Neuronal stem cell (in vitro differentiated cells): ENCODE measurements around the gene CTSH.

Experiments used
- DNase-seq: peaks from one replicate; pipeline ENCODE4 v3.0.0-alpha.2; 2013; ENCODE audit warnings: low spot score
- H2AFZ ChIP-seq: one replicate; pipeline ENCODE4 v1.6.1; 2013; ENCODE audit warnings: mild to moderate bottlenecking, low read length, inconsistent platforms
- H2AK5ac ChIP-seq: 2 replicates; pipeline ENCODE4 v1.6.1; 2013; ENCODE audit warnings: low read depth, mild to moderate bottlenecking, inconsistent platforms, low read length, moderate library complexity, mixed read lengths
- H2BK120ac ChIP-seq: 2 replicates; pipeline ENCODE4 v1.6.1; 2013; ENCODE audit warnings: low read depth, mild to moderate bottlenecking, inconsistent platforms, low read length, moderate library complexity, mixed read lengths
- H2BK12ac ChIP-seq: one replicate; pipeline ENCODE4 v1.6.1; 2013; ENCODE audit warnings: low read length, inconsistent platforms
- H2BK15ac ChIP-seq: 2 replicates; pipeline ENCODE4 v1.6.1; 2013; ENCODE audit warnings: mild to moderate bottlenecking, low read length, inconsistent platforms, mixed read lengths
- H2BK5ac ChIP-seq: one replicate; pipeline ENCODE4 v1.6.1; 2013; ENCODE audit warnings: inconsistent platforms, mild to moderate bottlenecking, low read length, moderate library complexity
- H3K14ac ChIP-seq: one replicate; pipeline ENCODE4 v1.6.1; 2013; ENCODE audit warnings: low read length, inconsistent platforms
- H3K18ac ChIP-seq: 2 replicates; pipeline ENCODE4 v1.6.1; 2013; ENCODE audit warnings: low read length, inconsistent platforms
- H3K23ac ChIP-seq: 2 replicates; pipeline ENCODE4 v1.6.1; 2013; ENCODE audit warnings: low read depth, mild to moderate bottlenecking, mixed read lengths, low read length, inconsistent platforms; ENCODE audit not compliant: poor library complexity
- H3K27ac ChIP-seq: replicated peaks from 3 replicates; pipeline ENCODE4 v1.5.1; 2013; ENCODE audit warnings: low read length, inconsistent platforms
- H3K27me3 ChIP-seq, 3 experiments: 2 replicates each; pipeline ENCODE4 v1.6.1; 2013; ENCODE audit warnings: low read length in 3 of 3, mild to moderate bottlenecking in 2 of 3, inconsistent platforms in 1 of 3, low read depth in 1 of 3, mixed read lengths in 1 of 3, moderate library complexity in 1 of 3; ENCODE audit not compliant: control insufficient read depth in 3 of 3, insufficient read depth in 3 of 3
- H3K36me3 ChIP-seq, 2 donors: replicated peaks in 1 of 2; 2 replicates each; pipeline ENCODE4 v1.6.1; 2013; ENCODE audit warnings: low read length in 2 of 2; ENCODE audit not compliant: control insufficient read depth in 2 of 2, insufficient read depth in 2 of 2
- H3K4ac ChIP-seq: 2 replicates; pipeline ENCODE4 v1.6.1; 2013; ENCODE audit warnings: inconsistent platforms, mild to moderate bottlenecking, low read length, moderate library complexity
- H3K4me1 ChIP-seq, 2 donors: 1 replicate in 1 of 2; 2 replicates in 1 of 2; pipeline ENCODE4 v1.6.1; 2013; ENCODE audit warnings: low read length in 2 of 2, low read depth in 1 of 2; ENCODE audit not compliant: control insufficient read depth in 2 of 2, insufficient read depth in 1 of 2
- H3K4me2 ChIP-seq: one replicate; pipeline ENCODE4 v1.6.1; 2013; ENCODE audit warnings: mild to moderate bottlenecking, low read length, inconsistent platforms; ENCODE audit not compliant: insufficient read depth, poor library complexity, severe bottlenecking
- H3K4me3 ChIP-seq, 2 donors: 2 replicates each; pipeline ENCODE4 v1.5.1; 2013; ENCODE audit warnings: low read length in 2 of 2, mild to moderate bottlenecking in 2 of 2, inconsistent platforms in 1 of 2, moderate library complexity in 1 of 2
- H3K79me1 ChIP-seq: one replicate; pipeline ENCODE4 v1.6.1; 2013; ENCODE audit warnings: low read depth, mild to moderate bottlenecking, inconsistent platforms, low read length, moderate library complexity
- H3K9ac ChIP-seq: one replicate; pipeline ENCODE4 v1.6.1; 2013; ENCODE audit warnings: mild to moderate bottlenecking, low read depth, low read length, inconsistent platforms; ENCODE audit not compliant: poor library complexity
- H3K9me3 ChIP-seq, 2 donors: replicated peaks in 1 of 2; 2 replicates each; pipeline versions ENCODE3 to v1.6.1; 2013; ENCODE audit warnings: low read length in 2 of 2, mild to moderate bottlenecking in 2 of 2, inconsistent platforms in 1 of 2, low read depth in 1 of 2, mixed read lengths in 1 of 2, moderate library complexity in 1 of 2; ENCODE audit not compliant: control insufficient read depth in 2 of 2, insufficient read depth in 1 of 2
- H4K8ac ChIP-seq: one replicate; pipeline ENCODE4 v1.6.1; 2013; ENCODE audit warnings: low read depth, mild to moderate bottlenecking, inconsistent platforms, low read length, moderate library complexity
- H4K91ac ChIP-seq: one replicate; pipeline ENCODE4 v1.6.1; 2013; ENCODE audit warnings: low read length, low read depth, mild to moderate bottlenecking, inconsistent platforms; ENCODE audit not compliant: poor library complexity
- WGBS, 2 donors: extraction: QIAGEN DNeasy Blood & Tissue Kit; methylation state at CpG; one replicate each; pipeline ENCODE4 v1.1.7; 2013; ENCODE audit warnings: missing lambda C conversion rate in 2 of 2, mixed read lengths in 1 of 2; ENCODE audit not compliant: insufficient read length in 2 of 2, insufficient replicate concordance in 1 of 2; ENCODE audit errors: extremely low coverage in 2 of 2; 5-methylcytosine and 5-hydroxymethylcytosine counted together

Gene CTSH

DNA sequence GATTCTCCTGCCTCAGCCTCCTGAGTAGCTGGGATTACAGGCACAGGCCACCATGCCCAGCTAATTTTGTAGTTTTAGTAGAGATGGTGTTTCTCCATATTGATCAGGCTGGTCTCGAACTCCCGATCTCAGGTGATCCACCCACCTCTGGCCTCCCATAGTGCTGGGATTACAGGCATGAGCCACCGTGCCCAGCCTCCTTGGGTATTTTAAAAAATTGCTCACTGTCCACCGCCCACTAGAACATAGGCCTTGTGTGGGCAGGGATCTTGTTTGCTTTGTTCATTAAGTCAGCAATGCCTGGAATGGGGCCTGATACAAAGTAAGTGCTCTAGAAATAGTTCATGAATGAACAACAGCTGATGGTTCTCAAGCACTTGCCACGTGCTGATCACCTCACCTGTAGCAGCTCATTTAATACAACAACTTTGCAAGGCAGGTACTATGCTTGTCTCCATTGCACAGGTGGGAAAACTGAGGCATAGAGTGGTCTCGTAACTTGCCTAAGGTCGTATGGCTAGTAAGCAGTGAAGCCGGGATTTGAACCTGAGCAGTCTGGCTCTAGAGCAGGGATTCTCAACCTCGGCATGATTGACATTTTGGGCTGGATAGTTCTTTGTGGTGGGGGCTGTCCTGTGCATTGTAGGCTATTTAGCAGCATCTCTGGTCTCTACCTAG is 12.7 kb upstream of the CTSH start:
- H2BK15ac ChIP-seq = no peak overlapping the region
- no peak overlapping the region for H2AFZ ChIP-seq
- no peak overlapping the region for H3K18ac ChIP-seq
- DNase-seq = no peak
- H2BK5ac ChIP-seq = no peak overlapping the region
- H2BK120ac ChIP-seq = no peak overlapping the region
- H3K23ac ChIP-seq = no peak overlapping the region
- H3K36me3 ChIP-seq = no peaks in the 10 kb centered on the region
- no peak overlapping the region for H3K4me3 ChIP-seq
- H4K91ac ChIP-seq = no peak overlapping the region
- H3K4ac ChIP-seq = no peak overlapping the region
- H3K9ac ChIP-seq = no peak overlapping the region
- H3K4me1 ChIP-seq = no peaks in the 10 kb centered on the region
- H3K79me1 ChIP-seq = no peaks in the 10 kb centered on the region
- H3K14ac ChIP-seq = no peak overlapping the region
- peaks cover 0 to 10% (median 0%) of the 10 kb centered on the region in 3 experiments for H3K27me3 ChIP-seq
- WGBS, 2 donors = no CpG with 5 or more reads among the region's 9 CpGs
- no peaks in the 10 kb centered on the region for H3K9me3 ChIP-seq
- H2AK5ac ChIP-seq = no peak overlapping the region
- H3K27ac ChIP-seq = no peak overlapping the region
- no peak overlapping the region for H3K4me2 ChIP-seq
- H2BK12ac ChIP-seq = no peak overlapping the region
- H4K8ac ChIP-seq = no peak overlapping the region

DNA sequence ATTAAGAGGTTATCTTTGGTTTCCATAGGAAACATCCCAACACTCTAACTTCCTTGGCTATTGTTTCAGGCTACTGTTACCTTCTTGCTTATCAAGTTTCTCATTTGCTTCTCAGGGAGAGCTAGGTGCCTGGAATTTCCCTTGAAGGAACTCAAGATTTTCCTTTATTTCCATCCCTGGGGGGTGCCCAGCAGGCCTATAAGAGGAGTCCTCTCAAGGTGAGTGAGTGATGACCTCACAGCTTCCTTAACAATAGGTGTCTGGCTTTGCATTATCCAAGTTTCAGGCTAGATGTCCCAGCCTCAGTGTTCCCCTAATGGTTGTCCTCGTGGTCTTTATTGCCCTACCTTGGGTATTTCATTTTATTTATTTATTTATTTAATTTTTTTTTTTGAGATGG is 12.1 kb upstream of the CTSH start:
- no peaks in the 10 kb centered on the region for H3K4me1 ChIP-seq
- no peak overlapping the region for H3K9ac ChIP-seq
- no peak overlapping the region for H2BK120ac ChIP-seq
- H3K14ac ChIP-seq = no peak overlapping the region
- no peaks in the 10 kb centered on the region for H3K79me1 ChIP-seq
- H3K27ac ChIP-seq = no peak overlapping the region
- H2BK5ac ChIP-seq = no peak overlapping the region
- H3K36me3 ChIP-seq = no peaks in the 10 kb centered on the region
- no peak overlapping the region for H4K8ac ChIP-seq
- DNase-seq = no peak
- H3K4me2 ChIP-seq = no peak overlapping the region
- H3K4ac ChIP-seq = no peak overlapping the region
- H3K9me3 ChIP-seq = no peaks in the 10 kb centered on the region
- H3K27me3 ChIP-seq = peaks cover 0 to 7% (median 0%) of the 10 kb centered on the region in 3 experiments
- no peak overlapping the region for H3K23ac ChIP-seq
- H4K91ac ChIP-seq = no peak overlapping the region
- H2AFZ ChIP-seq = no peak overlapping the region
- H2BK12ac ChIP-seq = no peak overlapping the region
- H2BK15ac ChIP-seq = no peak overlapping the region
- H3K18ac ChIP-seq = no peak overlapping the region
- no peak overlapping the region for H2AK5ac ChIP-seq
- WGBS, 2 donors = no CpG with 5 or more reads among the region's 1 CpG
- H3K4me3 ChIP-seq = no peak overlapping the region

DNA sequence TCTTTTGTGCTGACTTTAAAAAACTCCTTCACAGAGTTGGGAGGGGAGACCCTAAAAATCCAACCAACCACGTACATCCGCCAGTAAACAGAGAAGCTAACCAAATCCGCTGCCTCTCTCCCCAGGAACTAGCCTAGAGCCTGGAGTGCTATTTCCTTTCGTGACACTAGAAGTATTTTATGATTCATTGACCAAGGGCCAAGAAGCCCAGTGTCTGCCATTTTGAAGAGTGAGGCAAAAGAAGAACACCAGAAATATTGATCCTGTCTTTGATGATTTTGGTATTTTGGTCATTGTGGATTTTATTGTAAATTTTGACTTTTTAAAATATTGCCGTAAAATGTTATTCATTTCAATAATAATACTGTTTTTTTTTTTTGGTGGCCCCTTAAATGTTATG is 10.5 kb upstream of the CTSH start:
- Histone ChIP-seq H4K91ac (no peak overlapping the region), H3K18ac (no peak overlapping the region), H3K27ac (no peak overlapping the region), H3K23ac (no peak overlapping the region), H2BK12ac (no peak overlapping the region), H3K4me2 (no peak overlapping the region), H3K9ac (no peak overlapping the region), H3K4me1 (no peaks in the 10 kb centered on the region), H2BK5ac (no peak overlapping the region), H4K8ac (no peak overlapping the region), H3K9me3 (no peaks in the 10 kb centered on the region), H3K36me3 (no peaks in the 10 kb centered on the region), H2AK5ac (no peak overlapping the region), H2BK120ac (no peak overlapping the region), H3K14ac (no peak overlapping the region), H3K27me3 (peaks cover 0 to 3% (median 0%) of the 10 kb centered on the region in 3 experiments), H2AFZ (no peak overlapping the region), H3K4ac (no peak overlapping the region), H2BK15ac (no peak overlapping the region), H3K4me3 (no peak overlapping the region), H3K79me1 (no peaks in the 10 kb centered on the region)
- no peak for DNase-seq
- WGBS, 2 donors = no CpG with 5 or more reads among the region's 5 CpGs

DNA sequence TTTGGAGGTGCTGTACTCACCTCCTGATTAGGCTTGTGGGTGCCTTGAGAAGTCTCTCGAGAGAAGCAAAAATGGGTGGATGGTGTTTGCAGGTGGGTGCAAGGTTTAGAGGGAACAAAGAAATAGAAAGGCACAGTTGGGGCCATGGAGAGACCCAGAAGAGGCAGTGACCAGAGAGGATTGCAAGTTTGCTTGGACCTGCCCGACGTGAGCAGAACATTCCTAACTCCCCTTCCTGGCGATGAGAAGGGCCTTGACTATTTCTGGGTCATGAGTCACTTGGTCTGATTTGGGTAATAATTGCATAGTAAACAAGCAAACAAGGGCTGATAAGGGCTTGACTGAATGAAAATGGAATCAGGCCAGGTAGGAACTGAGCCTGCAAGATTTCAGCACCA is 7.0 kb upstream of the CTSH start:
- Histone ChIP-seq H3K27me3 (peaks cover 0 to 22% (median 2%) of the 10 kb centered on the region in 3 experiments), H3K23ac (no peak overlapping the region), H3K4me1 (no peaks in the 10 kb centered on the region), H3K4ac (no peak overlapping the region), H2BK120ac (no peak overlapping the region), H2BK15ac (no peak overlapping the region), H3K4me3 (no peak overlapping the region), H2BK5ac (no peak overlapping the region), H3K9ac (no peak overlapping the region), H2BK12ac (no peak overlapping the region), H3K36me3 (no peaks in the 10 kb centered on the region), H3K18ac (no peak overlapping the region), H2AFZ (no peak overlapping the region), H3K4me2 (no peak overlapping the region), H3K27ac (no peak overlapping the region), H4K91ac (no peak overlapping the region), H3K9me3 (no peaks in the 10 kb centered on the region), H4K8ac (no peak overlapping the region), H3K14ac (no peak overlapping the region), H2AK5ac (no peak overlapping the region), H3K79me1 (no peaks in the 10 kb centered on the region)
- DNase-seq = no peak
- WGBS, 2 donors = no CpG with 5 or more reads among the region's 4 CpGs
